IMR-90 (cell line): Measurements from ENCODE around the gene TRIM27. TPM values are rescaled to one million over a fixed set of nuclear protein-coding genes. Genes with fewer than 3 reads are reported as not detected.
"Not testable (repeated sequence)": the region's sequence is repeated elsewhere in the genome, so short reads cannot be mapped to it uniquely, and the experiment has no call there.

Experiments
- ATAC-seq: fragments of 200-7000 bp; cut with Tn5 transposase; 2 replicates; pipeline ENCODE4 v1.9.1; 2020; ENCODE audit warnings: low read depth, mild to moderate bottlenecking, moderate library complexity
- BruUV-seq: library from RNA; stranded (reverse); fragments of 400-500 nt; replicated peaks from 2 replicates; lab custom pipeline; 2021; lab: Mats Ljungman, UMichigan
- CTCF ChIA-PET: fragments of 300-600 bp; formaldehyde crosslinking; extraction: SDS; loops from one replicate; lab custom pipeline; 2021; ENCODE audit warnings: antibody characterized with exemption; lab: Yijun Ruan, JAX
- POLR2A ChIA-PET: fragments of 300-600 bp; sonication (Branson Sonifier 250); formaldehyde crosslinking; loops from one replicate; lab custom pipeline; 2022; ENCODE audit warnings: antibody characterized with exemption; ENCODE audit not compliant: unreplicated experiment; lab: Charles Lee
- DNase-seq: peaks from one replicate; pipeline ENCODE4 v3.0.0; 2013
- H2AFZ ChIP-seq: replicated peaks from 2 replicates; pipeline ENCODE3; 2013; ENCODE audit warnings: low read length, mild to moderate bottlenecking; ENCODE audit not compliant: poor library complexity
- H2AK5ac ChIP-seq: 2 replicates; pipeline ENCODE4 v1.6.1; 2013; ENCODE audit warnings: low read depth, low read length, inconsistent platforms
- H2AK9ac ChIP-seq: replicated peaks from 2 replicates; pipeline ENCODE3; 2013; ENCODE audit warnings: mild to moderate bottlenecking, low read depth, low read length, moderate library complexity; ENCODE audit not compliant: poor library complexity
- H2BK120ac ChIP-seq: 2 replicates; pipeline ENCODE4 v1.6.1; 2013; ENCODE audit warnings: low read depth, low read length, inconsistent platforms
- H2BK15ac ChIP-seq: 3 replicates; pipeline ENCODE4 v1.6.1; 2013; ENCODE audit warnings: low read depth, low read length, inconsistent platforms
- H2BK20ac ChIP-seq: 2 replicates; pipeline ENCODE4 v1.6.1; 2013; ENCODE audit warnings: low read depth, mild to moderate bottlenecking, inconsistent platforms, low read length, moderate library complexity
- H2BK5ac ChIP-seq: 2 replicates; pipeline ENCODE4 v1.6.1; 2013; ENCODE audit warnings: mild to moderate bottlenecking, low read depth, low read length, inconsistent platforms; ENCODE audit not compliant: poor library complexity, severe bottlenecking
- H3K14ac ChIP-seq: replicated peaks from 2 replicates; pipeline ENCODE4 v1.6.1; 2013; ENCODE audit warnings: low read depth, low read length, inconsistent platforms
- H3K18ac ChIP-seq: 2 replicates; pipeline ENCODE4 v1.6.1; 2013; ENCODE audit warnings: low read depth, low read length, control low read depth
- H3K23ac ChIP-seq: 2 replicates; pipeline ENCODE4 v1.6.1; 2013; ENCODE audit warnings: low read depth, low read length, inconsistent platforms
- H3K27ac ChIP-seq: 2 replicates; pipeline ENCODE4 v1.5.1; 2013; ENCODE audit warnings: mild to moderate bottlenecking, control low read depth, low read length; ENCODE audit not compliant: insufficient read depth
- H3K27me3 ChIP-seq: 2 replicates; pipeline ENCODE4 v1.6.1; 2013; ENCODE audit warnings: low read length; ENCODE audit not compliant: control insufficient read depth, insufficient read depth
- H3K36me3 ChIP-seq: 2 replicates; pipeline ENCODE4 v1.6.1; 2013; ENCODE audit warnings: low read length, mixed read lengths; ENCODE audit not compliant: control insufficient read depth, insufficient read depth
- H3K4ac ChIP-seq: 2 replicates; pipeline ENCODE4 v1.6.1; 2013; ENCODE audit warnings: low read depth, low read length, inconsistent platforms
- H3K4me1 ChIP-seq: 2 replicates; pipeline ENCODE4 v1.6.1; 2013; ENCODE audit warnings: low read length, mixed read lengths; ENCODE audit not compliant: control insufficient read depth, insufficient read depth
- H3K4me2 ChIP-seq: 2 replicates; pipeline ENCODE4 v1.6.1; 2013; ENCODE audit warnings: low read depth, mild to moderate bottlenecking, control low read depth, low read length, moderate library complexity
- H3K4me3 ChIP-seq: 2 replicates; pipeline ENCODE4 v1.5.1; 2013; ENCODE audit warnings: low read depth, mild to moderate bottlenecking, control low read depth, low read length, moderate library complexity; ENCODE audit not compliant: insufficient read depth
- H3K56ac ChIP-seq: 2 replicates; pipeline ENCODE4 v1.6.1; 2013; ENCODE audit warnings: low read length, inconsistent platforms; ENCODE audit not compliant: insufficient read depth; ENCODE audit errors: extremely low read depth
- H3K79me1 ChIP-seq, 2 experiments: 2 replicates each; pipeline ENCODE4 v1.6.1; 2013; ENCODE audit warnings: low read length in 2 of 2, inconsistent platforms in 1 of 2, low read depth in 1 of 2
- H3K9ac ChIP-seq: 2 replicates; pipeline ENCODE4 v1.6.1; 2013; ENCODE audit warnings: low read depth, low read length, control low read depth
- H3K9me1 ChIP-seq: 2 replicates; pipeline ENCODE4 v1.6.1; 2013; ENCODE audit warnings: low read length, inconsistent platforms; ENCODE audit not compliant: insufficient read depth
- H3K9me3 ChIP-seq: 2 replicates; pipeline ENCODE4 v1.6.1; 2013; ENCODE audit warnings: low read length; ENCODE audit not compliant: control insufficient read depth, insufficient read depth
- H4K20me1 ChIP-seq: 2 replicates; pipeline ENCODE4 v1.6.1; 2013; ENCODE audit warnings: low read length, inconsistent platforms; ENCODE audit not compliant: insufficient read depth
- H4K5ac ChIP-seq: 2 replicates; pipeline ENCODE4 v1.6.1; 2013; ENCODE audit warnings: mild to moderate bottlenecking, low read depth, low read length, control low read depth
- H4K8ac ChIP-seq, 2 experiments: 2 replicates each; pipeline ENCODE4 v1.6.1; 2013; ENCODE audit warnings: low read depth in 2 of 2, low read length in 2 of 2, control low read depth in 1 of 2, inconsistent platforms in 1 of 2
- H4K91ac ChIP-seq: 2 replicates; pipeline ENCODE4 v1.6.1; 2013; ENCODE audit warnings: low read depth, low read length, inconsistent platforms; ENCODE audit not compliant: insufficient read depth
- WGBS, 2 experiments: methylation state at CpG; one replicate each; pipeline versions ENCODE4 v1.1.5 to v1.1.7; 2013; ENCODE audit warnings: missing lambda C conversion rate in 2 of 2; ENCODE audit not compliant: insufficient read length in 1 of 2; ENCODE audit errors: extremely low coverage in 2 of 2; 5-methylcytosine and 5-hydroxymethylcytosine counted together
- dilution Hi-C: fragments of 300-500 bp; cut with HindIII; formaldehyde crosslinking; loops from one replicate; pipeline ENCODE4 v1.14.3; 2018; ENCODE audit warnings: low sequenced_read_pairs; ENCODE audit not compliant: unreplicated experiment
- in situ Hi-C: fragments of 300-500 bp; cut with MboI; formaldehyde crosslinking; loops from 3 replicates; pipeline ENCODE4 v1.14.3; 2019; ENCODE audit warnings: low sequenced_read_pairs, inconsistent platforms, mixed read lengths
- intact Hi-C: fragments of 100-400 bp; cut with micrococcal nuclease; formaldehyde crosslinking; loops from 2 replicates; pipeline ENCODE4 v1.10.0; 2022
- polyA plus RNA-seq, 3 experiments: library from polyadenylated mRNA; depleted of rRNA; stranded (reverse); fragments of >200 nt; gene quantifications; 2 replicates each; pipeline ENCODE4 v1.2.3, GENCODE V29; 2012; ENCODE audit warnings: low replicate concordance in 1 of 3
- total RNA-seq: library from RNA; depleted of rRNA; stranded (reverse); fragments of >200 nt; gene quantifications from 2 replicates; pipeline ENCODE4 v1.2.3, GENCODE V29; 2012

Gene TRIM27
- total and polyA plus RNA-seq, 2 of the 4 experiments (the other 2 are of a cell fraction): 44.4 to 48.0 TPM

GRCh38 chr6:28949656-28950195 is 25.9 kb upstream of the TRIM27 start:
- H3K18ac ChIP-seq, H3K79me1 ChIP-seq, DNase-seq, H3K23ac ChIP-seq, H3K9me3 ChIP-seq, ATAC-seq, dilution Hi-C loops, H3K14ac ChIP-seq, H3K36me3 ChIP-seq, BruUV-seq, H3K56ac ChIP-seq, H3K4ac ChIP-seq, H2BK15ac ChIP-seq, H2AK9ac ChIP-seq, H3K4me1 ChIP-seq, in situ Hi-C loops, H3K4me2 ChIP-seq, H3K4me3 ChIP-seq, H4K5ac ChIP-seq, H3K9me1 ChIP-seq, H2AK5ac ChIP-seq, CTCF ChIA-PET, H3K9ac ChIP-seq, H3K27ac ChIP-seq, H4K8ac ChIP-seq, H2BK5ac ChIP-seq, H4K91ac ChIP-seq, H2AFZ ChIP-seq, H2BK120ac ChIP-seq, H2BK20ac ChIP-seq, H3K27me3 ChIP-seq, H4K20me1 ChIP-seq: not testable (repeated sequence)
- 100% methylated on average over 4 of the region's 41 CpGs; no CpG with 5 or more reads in 1 of the 2 experiments for WGBS, 2 experiments
- POLR2A ChIA-PET: interaction anchor here (0.6 kb wide), 1 partner anchor 10 kb away, joined by 3 read pairs; no protein-coding TSS in a partner anchor
- intact Hi-C loops: loop anchor here (10.0 kb wide), 1 partner anchor 1475 kb away; the partner anchor contains the start of gene ZNF184
